K562 (cell line): ENCODE results near the gene TAF10. TPM values are rescaled to one million over a fixed set of nuclear protein-coding genes. Genes with fewer than 3 reads are reported as not detected.

ENCODE experiments used
- HDAC2 ChIP-seq: fragments of 450-650 bp; IDR thresholded peaks from 2 replicates; pipeline ENCODE4 v1.6.1; 2016; ENCODE audit warnings: mild to moderate bottlenecking
- KAT7 ChIP-seq: sonication (generic); formaldehyde crosslinking; IDR thresholded peaks from 2 replicates; pipeline ENCODE4 v1.8.0; 2022; ENCODE audit warnings: missing genetic modification reagents, mild to moderate bottlenecking, borderline replicate concordance
- NUFIP1 ChIP-seq: fragments of 450-650 bp; IDR thresholded peaks from 2 replicates; pipeline ENCODE4 v1.6.1; 2018; ENCODE audit not compliant: partially characterized antibody
- PCBP2 ChIP-seq: fragments of 200-400 bp; formaldehyde crosslinking; IDR thresholded peaks from 2 replicates; pipeline ENCODE4 v1.6.1; 2018; ENCODE audit warnings: low read length, low read depth, mild to moderate bottlenecking, moderate library complexity; ENCODE audit not compliant: poor library complexity, severe bottlenecking
- SRSF9 ChIP-seq: fragments of 200-400 bp; formaldehyde crosslinking; IDR thresholded peaks from 2 replicates; pipeline ENCODE4 v1.6.1; 2017; ENCODE audit warnings: low read depth, low read length, borderline replicate concordance
- XRCC3 ChIP-seq: fragments of 450-650 bp; IDR thresholded peaks from 2 replicates; pipeline ENCODE4 v1.6.1; 2017; ENCODE audit warnings: mild to moderate bottlenecking, moderate library complexity
- ZNF24 ChIP-seq: fragments of 450-650 bp; IDR thresholded peaks from 2 replicates; pipeline ENCODE4 v1.6.1; 2016
- ZSCAN29 ChIP-seq: fragments of 450-650 bp; IDR thresholded peaks from 2 replicates; pipeline ENCODE4 v1.6.1; 2017
- polyA plus RNA-seq, 8 experiments: library from polyadenylated mRNA; depleted of rRNA in 4 of 8; stranded (reverse) in 5 of 8; unstranded in 3 of 8; fragments of >200 nt; fragmentation: Nextera tagmentation in 2 of 8; fragmentation: Illumina TruSeq in 1 of 8; extraction: Ambion mirVana in 2 of 8; extraction: Trizol in 1 of 8; gene quantifications; 2 replicates each; pipeline versions ENCODE4 v1.2.1 to v1.2.3, GENCODE V29; 2011 to 2014; ENCODE audit warnings: inconsistent platforms in 1 of 8, missing spikeins in 1 of 8
- total RNA-seq, 7 experiments: library from RNA; depleted of rRNA in 6 of 7; stranded (reverse); fragments of >200 nt in 6 of 7; fragmentation: Illumina TruSeq in 2 of 7; extraction: Trizol in 2 of 7; gene quantifications; 2 replicates each; pipeline versions ENCODE4 v1.2.1 to v1.2.3, GENCODE V29; 2011 to 2021; ENCODE audit warnings: low replicate concordance in 1 of 7
- TF ChIP-seq, protein P1 (sequence below): sonication (generic); formaldehyde crosslinking; IDR thresholded peaks from 2 replicates; pipeline ENCODE4 v1.8.1; 2023; ENCODE audit warnings: missing genetic modification reagents, mild to moderate bottlenecking, borderline replicate concordance
- TF ChIP-seq, protein P2 (sequence below): fragments of 450-650 bp; conservative IDR thresholded peaks from 2 replicates; pipeline ENCODE4 v1.6.1; 2016; ENCODE audit warnings: missing genetic modification characterization, low read depth, mild to moderate bottlenecking, missing compliant biosample characterization, moderate library complexity
- TF ChIP-seq, protein P3 (sequence below): fragments of 250-450 bp; sonication (Bioruptor Pico); IDR thresholded peaks from 2 replicates; pipeline ENCODE4 v1.4.0; 2020
- TF ChIP-seq, protein P4 (sequence below), 2 experiments: fragments of 450-650 bp in 1 of 2; IDR thresholded peaks; 2 replicates each; pipeline ENCODE4 v1.6.1; 2011 to 2017; ENCODE audit warnings: low read depth in 2 of 2, antibody characterized with exemption in 1 of 2, borderline replicate concordance in 1 of 2, low read length in 1 of 2, mild to moderate bottlenecking in 1 of 2, mixed read lengths in 1 of 2; ENCODE audit not compliant: control insufficient read depth in 1 of 2

The TAF10 gene
- total and polyA plus RNA-seq, 9 of the 15 experiments (the other 6 are each of a cell fraction or from before 2014, with no cell fraction given) = 19.5 to 197 (median 121) TPM

DNA sequence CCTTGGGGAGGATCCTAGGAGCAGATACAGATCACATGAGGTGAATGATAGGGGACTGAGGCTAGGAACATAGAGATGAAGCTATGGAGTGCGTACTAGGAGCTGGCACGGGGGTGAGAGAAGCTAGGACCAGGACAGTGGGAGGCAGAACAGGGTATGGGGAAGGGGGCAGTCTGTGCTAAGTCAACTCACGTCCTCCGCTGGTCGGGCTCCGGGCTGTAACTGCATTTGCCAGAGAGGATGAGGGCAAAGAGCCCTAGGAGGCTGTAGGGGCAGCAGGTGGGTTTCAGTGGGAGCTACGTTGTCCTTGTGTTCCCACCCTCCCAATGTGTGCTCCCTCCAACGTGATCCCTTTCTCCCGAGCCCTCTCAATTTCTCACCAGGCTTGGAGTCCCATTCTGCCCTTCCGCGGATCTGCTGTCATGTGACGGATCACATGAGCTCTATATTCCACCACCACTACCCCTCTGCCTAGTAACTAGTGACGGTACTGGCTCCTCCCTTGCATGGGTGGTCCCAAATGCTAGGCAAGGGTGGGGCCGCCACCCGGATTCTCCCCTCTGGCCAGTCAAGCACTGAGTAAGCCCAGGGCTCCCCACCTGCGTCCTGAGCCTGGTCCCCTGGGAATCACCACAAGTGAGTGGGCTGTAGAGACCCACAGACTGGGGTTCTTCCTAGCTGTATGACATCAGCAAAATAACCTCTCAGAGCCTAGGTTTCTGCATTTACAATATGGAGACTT is 7.2 kb upstream of the TAF10 start, which contains the start of gene TPP1 (continued):
- TF ChIP-seq, protein P1, sequence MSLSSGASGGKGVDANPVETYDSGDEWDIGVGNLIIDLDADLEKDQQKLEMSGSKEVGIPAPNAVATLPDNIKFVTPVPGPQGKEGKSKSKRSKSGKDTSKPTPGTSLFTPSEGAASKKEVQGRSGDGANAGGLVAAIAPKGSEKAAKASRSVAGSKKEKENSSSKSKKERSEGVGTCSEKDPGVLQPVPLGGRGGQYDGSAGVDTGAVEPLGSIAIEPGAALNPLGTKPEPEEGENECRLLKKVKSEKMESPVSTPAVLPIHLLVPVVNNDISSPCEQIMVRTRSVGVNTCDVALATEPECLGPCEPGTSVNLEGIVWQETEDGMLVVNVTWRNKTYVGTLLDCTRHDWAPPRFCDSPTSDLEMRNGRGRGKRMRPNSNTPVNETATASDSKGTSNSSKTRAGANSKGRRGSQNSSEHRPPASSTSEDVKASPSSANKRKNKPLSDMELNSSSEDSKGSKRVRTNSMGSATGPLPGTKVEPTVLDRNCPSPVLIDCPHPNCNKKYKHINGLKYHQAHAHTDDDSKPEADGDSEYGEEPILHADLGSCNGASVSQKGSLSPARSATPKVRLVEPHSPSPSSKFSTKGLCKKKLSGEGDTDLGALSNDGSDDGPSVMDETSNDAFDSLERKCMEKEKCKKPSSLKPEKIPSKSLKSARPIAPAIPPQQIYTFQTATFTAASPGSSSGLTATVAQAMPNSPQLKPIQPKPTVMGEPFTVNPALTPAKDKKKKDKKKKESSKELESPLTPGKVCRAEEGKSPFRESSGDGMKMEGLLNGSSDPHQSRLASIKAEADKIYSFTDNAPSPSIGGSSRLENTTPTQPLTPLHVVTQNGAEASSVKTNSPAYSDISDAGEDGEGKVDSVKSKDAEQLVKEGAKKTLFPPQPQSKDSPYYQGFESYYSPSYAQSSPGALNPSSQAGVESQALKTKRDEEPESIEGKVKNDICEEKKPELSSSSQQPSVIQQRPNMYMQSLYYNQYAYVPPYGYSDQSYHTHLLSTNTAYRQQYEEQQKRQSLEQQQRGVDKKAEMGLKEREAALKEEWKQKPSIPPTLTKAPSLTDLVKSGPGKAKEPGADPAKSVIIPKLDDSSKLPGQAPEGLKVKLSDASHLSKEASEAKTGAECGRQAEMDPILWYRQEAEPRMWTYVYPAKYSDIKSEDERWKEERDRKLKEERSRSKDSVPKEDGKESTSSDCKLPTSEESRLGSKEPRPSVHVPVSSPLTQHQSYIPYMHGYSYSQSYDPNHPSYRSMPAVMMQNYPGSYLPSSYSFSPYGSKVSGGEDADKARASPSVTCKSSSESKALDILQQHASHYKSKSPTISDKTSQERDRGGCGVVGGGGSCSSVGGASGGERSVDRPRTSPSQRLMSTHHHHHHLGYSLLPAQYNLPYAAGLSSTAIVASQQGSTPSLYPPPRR (CRISPR knock-in tag) = no peak
- TF ChIP-seq PCBP2 = no peak
- TF ChIP-seq ZNF24 = no peak
- TF ChIP-seq NUFIP1 = no peak
- peak; percentile 86; the same call in 1 of the 2 replicates for TF ChIP-seq HDAC2
- TF ChIP-seq, protein P2, sequence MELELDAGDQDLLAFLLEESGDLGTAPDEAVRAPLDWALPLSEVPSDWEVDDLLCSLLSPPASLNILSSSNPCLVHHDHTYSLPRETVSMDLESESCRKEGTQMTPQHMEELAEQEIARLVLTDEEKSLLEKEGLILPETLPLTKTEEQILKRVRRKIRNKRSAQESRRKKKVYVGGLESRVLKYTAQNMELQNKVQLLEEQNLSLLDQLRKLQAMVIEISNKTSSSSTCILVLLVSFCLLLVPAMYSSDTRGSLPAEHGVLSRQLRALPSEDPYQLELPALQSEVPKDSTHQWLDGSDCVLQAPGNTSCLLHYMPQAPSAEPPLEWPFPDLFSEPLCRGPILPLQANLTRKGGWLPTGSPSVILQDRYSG (tag) = no peak
- TF ChIP-seq, protein P3, sequence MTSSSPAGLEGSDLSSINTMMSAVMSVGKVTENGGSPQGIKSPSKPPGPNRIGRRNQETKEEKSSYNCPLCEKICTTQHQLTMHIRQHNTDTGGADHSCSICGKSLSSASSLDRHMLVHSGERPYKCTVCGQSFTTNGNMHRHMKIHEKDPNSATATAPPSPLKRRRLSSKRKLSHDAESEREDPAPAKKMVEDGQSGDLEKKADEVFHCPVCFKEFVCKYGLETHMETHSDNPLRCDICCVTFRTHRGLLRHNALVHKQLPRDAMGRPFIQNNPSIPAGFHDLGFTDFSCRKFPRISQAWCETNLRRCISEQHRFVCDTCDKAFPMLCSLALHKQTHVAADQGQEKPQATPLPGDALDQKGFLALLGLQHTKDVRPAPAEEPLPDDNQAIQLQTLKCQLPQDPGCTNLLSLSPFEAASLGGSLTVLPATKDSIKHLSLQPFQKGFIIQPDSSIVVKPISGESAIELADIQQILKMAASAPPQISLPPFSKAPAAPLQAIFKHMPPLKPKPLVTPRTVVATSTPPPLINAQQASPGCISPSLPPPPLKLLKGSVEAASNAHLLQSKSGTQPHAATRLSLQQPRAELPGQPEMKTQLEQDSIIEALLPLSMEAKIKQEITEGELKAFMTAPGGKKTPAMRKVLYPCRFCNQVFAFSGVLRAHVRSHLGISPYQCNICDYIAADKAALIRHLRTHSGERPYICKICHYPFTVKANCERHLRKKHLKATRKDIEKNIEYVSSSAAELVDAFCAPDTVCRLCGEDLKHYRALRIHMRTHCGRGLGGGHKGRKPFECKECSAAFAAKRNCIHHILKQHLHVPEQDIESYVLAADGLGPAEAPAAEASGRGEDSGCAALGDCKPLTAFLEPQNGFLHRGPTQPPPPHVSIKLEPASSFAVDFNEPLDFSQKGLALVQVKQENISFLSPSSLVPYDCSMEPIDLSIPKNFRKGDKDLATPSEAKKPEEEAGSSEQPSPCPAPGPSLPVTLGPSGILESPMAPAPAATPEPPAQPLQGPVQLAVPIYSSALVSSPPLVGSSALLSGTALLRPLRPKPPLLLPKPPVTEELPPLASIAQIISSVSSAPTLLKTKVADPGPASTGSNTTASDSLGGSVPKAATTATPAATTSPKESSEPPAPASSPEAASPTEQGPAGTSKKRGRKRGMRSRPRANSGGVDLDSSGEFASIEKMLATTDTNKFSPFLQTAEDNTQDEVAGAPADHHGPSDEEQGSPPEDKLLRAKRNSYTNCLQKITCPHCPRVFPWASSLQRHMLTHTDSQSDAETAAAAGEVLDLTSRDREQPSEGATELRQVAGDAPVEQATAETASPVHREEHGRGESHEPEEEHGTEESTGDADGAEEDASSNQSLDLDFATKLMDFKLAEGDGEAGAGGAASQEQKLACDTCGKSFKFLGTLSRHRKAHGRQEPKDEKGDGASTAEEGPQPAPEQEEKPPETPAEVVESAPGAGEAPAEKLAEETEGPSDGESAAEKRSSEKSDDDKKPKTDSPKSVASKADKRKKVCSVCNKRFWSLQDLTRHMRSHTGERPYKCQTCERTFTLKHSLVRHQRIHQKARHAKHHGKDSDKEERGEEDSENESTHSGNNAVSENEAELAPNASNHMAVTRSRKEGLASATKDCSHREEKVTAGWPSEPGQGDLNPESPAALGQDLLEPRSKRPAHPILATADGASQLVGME (CRISPR knock-in tag) = no peak
- no peak for TF ChIP-seq SRSF9
- TF ChIP-seq, protein P4, sequence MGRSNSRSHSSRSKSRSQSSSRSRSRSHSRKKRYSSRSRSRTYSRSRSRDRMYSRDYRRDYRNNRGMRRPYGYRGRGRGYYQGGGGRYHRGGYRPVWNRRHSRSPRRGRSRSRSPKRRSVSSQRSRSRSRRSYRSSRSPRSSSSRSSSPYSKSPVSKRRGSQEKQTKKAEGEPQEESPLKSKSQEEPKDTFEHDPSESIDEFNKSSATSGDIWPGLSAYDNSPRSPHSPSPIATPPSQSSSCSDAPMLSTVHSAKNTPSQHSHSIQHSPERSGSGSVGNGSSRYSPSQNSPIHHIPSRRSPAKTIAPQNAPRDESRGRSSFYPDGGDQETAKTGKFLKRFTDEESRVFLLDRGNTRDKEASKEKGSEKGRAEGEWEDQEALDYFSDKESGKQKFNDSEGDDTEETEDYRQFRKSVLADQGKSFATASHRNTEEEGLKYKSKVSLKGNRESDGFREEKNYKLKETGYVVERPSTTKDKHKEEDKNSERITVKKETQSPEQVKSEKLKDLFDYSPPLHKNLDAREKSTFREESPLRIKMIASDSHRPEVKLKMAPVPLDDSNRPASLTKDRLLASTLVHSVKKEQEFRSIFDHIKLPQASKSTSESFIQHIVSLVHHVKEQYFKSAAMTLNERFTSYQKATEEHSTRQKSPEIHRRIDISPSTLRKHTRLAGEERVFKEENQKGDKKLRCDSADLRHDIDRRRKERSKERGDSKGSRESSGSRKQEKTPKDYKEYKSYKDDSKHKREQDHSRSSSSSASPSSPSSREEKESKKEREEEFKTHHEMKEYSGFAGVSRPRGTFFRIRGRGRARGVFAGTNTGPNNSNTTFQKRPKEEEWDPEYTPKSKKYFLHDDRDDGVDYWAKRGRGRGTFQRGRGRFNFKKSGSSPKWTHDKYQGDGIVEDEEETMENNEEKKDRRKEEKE (IDR thresholded peaks at IDR 0.05; ENCODE audit: borderline replicate concordance in 1 of 2, control insufficient read depth in 1 of 2, low read depth in 2 of 2, low read length in 1 of 2) = no peak
- no peak for TF ChIP-seq XRCC3
- TF ChIP-seq KAT7 (CRISPR knock-in tag) = no peak
- no peak for TF ChIP-seq ZSCAN29
